HG03159 (cell line): ENCODE data around the gene PMIS2.

Experiments used
- ATAC-seq: cut with Tn5 transposase; IDR thresholded peaks from one replicate; pipeline ENCODE4 v1.9.1; 2021; ENCODE audit warnings: mild to moderate bottlenecking, moderate library complexity; ENCODE audit not compliant: unreplicated experiment

The PMIS2 gene

DNA sequence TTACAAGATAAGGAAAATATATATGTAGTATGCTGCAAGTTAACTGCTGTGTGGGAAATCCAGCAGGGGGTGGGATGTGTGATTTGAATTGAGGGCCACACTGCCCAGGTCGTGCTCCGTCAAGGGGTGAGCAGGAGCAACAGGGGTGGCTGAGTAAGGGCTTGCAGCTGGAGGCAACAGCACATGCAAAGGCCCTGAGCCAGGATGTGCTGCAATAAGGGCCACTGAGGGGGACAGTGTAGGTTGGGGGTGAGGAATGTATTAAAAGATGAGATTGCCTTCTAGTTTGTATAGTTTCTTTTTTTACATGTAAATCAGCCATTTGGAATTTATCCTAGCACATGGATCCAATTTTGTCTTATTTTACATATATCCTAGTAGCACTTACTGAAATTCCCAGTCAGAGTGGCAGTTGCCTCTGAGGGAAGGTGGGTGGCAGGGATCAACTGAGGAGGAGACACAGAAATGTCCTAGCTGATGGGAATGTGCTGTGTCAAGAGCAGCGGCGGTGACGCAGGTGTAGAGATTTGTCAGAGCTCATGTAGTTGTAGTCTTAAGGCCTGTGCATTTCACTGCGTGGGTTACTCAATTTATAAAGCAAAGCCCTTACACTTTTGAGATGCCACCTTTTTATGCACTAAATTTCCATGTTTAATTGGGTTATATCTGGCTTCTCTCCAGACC, 37.5 kb downstream of the PMIS2 start:
- no peak for ATAC-seq

DNA sequence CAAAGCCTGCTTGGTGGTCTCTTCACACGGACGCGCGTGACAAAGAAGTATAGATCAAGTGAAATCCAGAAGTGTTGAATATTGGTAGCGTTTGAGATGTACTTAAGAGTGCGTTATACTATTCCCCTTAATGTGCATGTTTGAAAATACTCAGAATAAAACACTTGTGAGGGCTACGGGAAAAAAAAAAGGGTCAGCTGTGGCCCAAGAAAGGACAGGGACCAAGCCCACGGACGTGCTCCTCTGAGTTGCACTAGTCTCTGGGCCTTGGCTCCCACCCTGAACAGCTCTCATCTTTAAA, 42.2 kb downstream of the PMIS2 start:
- no peak for ATAC-seq

DNA sequence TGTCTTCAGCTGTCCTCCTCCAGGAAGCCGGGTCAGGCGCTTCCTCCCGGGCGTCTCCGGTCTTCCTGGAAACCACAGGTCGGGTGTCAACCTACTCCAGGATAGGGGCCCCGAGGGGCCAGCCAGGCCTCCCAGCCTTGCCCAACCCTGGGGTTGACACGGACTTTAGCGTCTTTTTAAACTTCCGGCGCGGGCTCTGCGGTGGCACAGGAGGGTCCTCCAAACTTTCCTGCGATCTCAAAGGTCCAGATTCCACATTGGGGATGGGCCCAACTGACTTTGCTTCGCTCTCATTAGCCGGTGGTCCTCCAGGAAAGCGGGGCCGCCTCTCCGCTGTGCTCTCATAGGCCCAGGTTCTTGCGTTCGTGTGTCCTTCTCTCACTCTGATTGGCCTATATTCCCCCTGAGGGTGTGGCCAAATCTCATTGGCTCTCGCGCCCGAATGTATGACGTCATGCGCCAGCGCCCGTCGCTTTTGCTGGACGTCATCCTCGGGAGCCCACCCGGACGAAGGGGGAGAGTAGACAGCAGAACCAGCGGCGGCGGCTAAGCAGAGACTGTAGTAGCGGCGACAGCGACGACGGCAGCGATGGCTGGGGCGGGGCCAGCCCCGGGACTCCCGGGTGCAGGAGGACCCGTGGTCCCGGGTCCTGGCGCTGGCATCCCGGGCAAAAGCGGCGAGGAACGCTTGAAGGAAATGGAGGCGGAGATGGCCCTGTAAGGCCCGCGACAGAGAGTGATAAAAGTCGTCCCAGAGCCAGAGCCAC, 42.8 kb downstream of the PMIS2 start, which contains the start of gene RBM42:
RBM42 (plus strand) TSS at position 472 of the 767 bp plus-strand sequence; CDS start at position 590, 118 bp downstream.
- peak; percentile 95 for ATAC-seq

DNA sequence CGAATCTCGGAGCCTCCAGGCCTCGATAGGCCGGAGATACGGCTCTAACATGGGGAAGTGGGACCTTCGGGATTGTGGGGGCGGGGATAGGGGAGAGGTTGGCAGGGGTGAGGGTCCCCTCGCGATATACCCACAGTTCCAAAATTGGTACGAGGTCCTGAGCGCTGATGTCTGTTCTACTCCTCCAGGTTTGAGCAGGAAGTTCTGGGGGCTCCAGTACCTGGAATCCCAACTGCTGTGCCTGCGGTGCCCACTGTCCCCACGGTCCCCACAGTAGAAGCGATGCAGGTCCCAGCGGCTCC, 43.3 kb downstream of the PMIS2 start:
- ATAC-seq = no peak

DNA sequence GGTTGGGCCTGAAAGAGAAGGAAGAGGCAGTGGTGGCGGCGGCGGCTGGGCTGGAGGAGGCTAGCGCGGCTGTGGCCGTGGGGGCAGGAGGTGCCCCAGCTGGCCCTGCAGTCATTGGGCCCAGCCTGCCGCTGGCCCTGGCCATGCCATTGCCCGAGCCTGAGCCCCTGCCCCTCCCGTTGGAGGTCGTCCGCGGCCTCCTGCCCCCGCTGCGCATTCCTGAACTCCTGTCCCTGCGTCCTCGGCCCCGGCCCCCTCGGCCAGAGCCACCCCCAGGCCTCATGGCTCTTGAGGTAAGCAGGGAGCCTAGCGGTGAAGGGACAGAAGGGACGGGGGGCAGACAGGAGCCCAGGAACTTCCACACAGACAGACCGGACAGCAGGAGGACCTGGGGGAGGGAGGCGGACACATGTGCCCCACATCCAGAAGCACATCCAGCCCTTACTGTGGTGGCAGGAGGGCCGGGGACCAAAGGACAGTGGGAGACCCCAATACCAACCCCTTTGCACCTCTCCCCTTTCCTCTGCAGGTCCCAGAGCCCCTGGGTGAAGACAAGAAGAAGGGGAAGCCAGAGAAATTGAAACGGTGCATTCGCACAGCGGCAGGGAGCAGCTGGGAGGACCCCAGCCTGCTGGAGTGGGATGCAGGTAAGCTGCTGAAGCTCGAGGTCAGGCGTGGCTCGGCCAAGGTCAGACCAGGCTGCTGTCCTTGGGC, 47.9 kb downstream of the PMIS2 start:
- no peak for ATAC-seq

DNA sequence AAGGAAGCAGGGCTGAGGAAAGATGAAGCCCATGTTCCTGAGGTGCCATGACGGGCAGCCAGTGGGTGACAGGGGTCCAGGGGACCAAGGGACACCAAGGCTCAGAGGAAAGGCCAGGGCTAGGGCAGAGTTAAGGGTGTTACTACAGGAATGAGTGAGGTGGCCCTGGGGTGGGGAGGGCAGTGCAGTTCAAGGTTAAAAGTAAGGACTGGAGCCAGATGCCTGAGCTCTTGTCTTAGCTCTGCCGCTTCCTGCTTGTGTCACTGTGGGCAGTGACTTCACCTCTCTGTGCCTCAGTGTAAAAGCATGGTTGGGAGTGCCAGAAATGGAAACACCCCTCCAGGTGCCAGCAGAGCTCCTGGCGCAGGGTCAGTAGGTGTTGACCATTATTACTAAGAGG, 50.7 kb downstream of the PMIS2 start:
- no peak for ATAC-seq
